ENCODE measurements around the gene USP43.

GRCh38 chr17:9715503-9716016, 70.2 kb downstream of the USP43 start:
- TF ChIP-seq, protein P1, sequence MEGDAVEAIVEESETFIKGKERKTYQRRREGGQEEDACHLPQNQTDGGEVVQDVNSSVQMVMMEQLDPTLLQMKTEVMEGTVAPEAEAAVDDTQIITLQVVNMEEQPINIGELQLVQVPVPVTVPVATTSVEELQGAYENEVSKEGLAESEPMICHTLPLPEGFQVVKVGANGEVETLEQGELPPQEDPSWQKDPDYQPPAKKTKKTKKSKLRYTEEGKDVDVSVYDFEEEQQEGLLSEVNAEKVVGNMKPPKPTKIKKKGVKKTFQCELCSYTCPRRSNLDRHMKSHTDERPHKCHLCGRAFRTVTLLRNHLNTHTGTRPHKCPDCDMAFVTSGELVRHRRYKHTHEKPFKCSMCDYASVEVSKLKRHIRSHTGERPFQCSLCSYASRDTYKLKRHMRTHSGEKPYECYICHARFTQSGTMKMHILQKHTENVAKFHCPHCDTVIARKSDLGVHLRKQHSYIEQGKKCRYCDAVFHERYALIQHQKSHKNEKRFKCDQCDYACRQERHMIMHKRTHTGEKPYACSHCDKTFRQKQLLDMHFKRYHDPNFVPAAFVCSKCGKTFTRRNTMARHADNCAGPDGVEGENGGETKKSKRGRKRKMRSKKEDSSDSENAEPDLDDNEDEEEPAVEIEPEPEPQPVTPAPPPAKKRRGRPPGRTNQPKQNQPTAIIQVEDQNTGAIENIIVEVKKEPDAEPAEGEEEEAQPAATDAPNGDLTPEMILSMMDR (IDR thresholded peaks at IDR 0.05) = no peak
- no peak for TF ChIP-seq POLR2A (IDR thresholded peaks at IDR 0.05)

Data from body of pancreas (tissue), 4 donors.